DMS79 treated with DMSO at 0.1 percent for 48 hours (cell line): ENCODE results near the gene CCL21.
"Not testable (repeated sequence)": the region's sequence is repeated elsewhere in the genome, so short reads cannot be mapped to it uniquely, and the experiment has no call there.

Experiments used
- DNase-seq: peaks from one replicate; lab custom pipeline; 2025; lab: John Stamatoyannopoulos, UW

Gene CCL21

GRCh38 chr9:34710023-34710422, at the start of gene CCL21:
Gene CCL21, minus strand, starts transcription at chr9:34710136. Its CDS starts 70 bp downstream, at chr9:34710066.
- DNase-seq, result no peak

- DNase-seq, result no peak
These were observed 49.6 kb upstream of the CCL21 start for GRCh38 chr9:34759432-34760134.

- not testable (repeated sequence) for DNase-seq
These were observed 40.4 kb upstream of the CCL21 start for GRCh38 chr9:34750320-34750719.

- DNase-seq, result no peak
These were observed 36.6 kb upstream of the CCL21 start for GRCh38 chr9:34746526-34746925.

GRCh38 chr9:34744295-34745221, 34.6 kb upstream of the CCL21 start:
- DNase-seq, result peak; percentile 5

- no peak for DNase-seq
These were observed 32.8 kb upstream of the CCL21 start for GRCh38 chr9:34742710-34743109.

GRCh38 chr9:34741628-34742027, 31.7 kb upstream of the CCL21 start:
- DNase-seq, result no peak

GRCh38 chr9:34740176-34740575, 30.2 kb upstream of the CCL21 start:
- not testable (repeated sequence) for DNase-seq

GRCh38 chr9:34737677-34738260, 27.8 kb upstream of the CCL21 start:
- DNase-seq, result no peak

- DNase-seq, result no peak
These were observed 24.8 kb upstream of the CCL21 start for GRCh38 chr9:34734720-34735119.

- no peak for DNase-seq
These were observed 22.9 kb upstream of the CCL21 start for GRCh38 chr9:34732886-34733285.

- no peak for DNase-seq
These were observed 22.5 kb upstream of the CCL21 start for GRCh38 chr9:34732478-34732877.

GRCh38 chr9:34723141-34723540, 13.2 kb upstream of the CCL21 start:
- no peak for DNase-seq

- DNase-seq, result not testable (repeated sequence)
These were observed 9.8 kb upstream of the CCL21 start for GRCh38 chr9:34719769-34720025.

- no peak for DNase-seq
These were observed 9.3 kb upstream of the CCL21 start for GRCh38 chr9:34719021-34719768.

GRCh38 chr9:34717996-34718614, 8.2 kb upstream of the CCL21 start:
- no peak for DNase-seq

- no peak for DNase-seq
These were observed 6.8 kb upstream of the CCL21 start for GRCh38 chr9:34716711-34717110.

- no peak for DNase-seq
These were observed 5.8 kb upstream of the CCL21 start for GRCh38 chr9:34715639-34716215.

- DNase-seq, result no peak
These were observed 4.1 kb upstream of the CCL21 start for GRCh38 chr9:34714007-34714406.

- DNase-seq, result no peak
These were observed 2.2 kb upstream of the CCL21 start for GRCh38 chr9:34712140-34712539.

GRCh38 chr9:34709196-34709978, 549 bp downstream of the CCL21 start:
- DNase-seq, result no peak
